GM10266 (cell line): ENCODE results near the gene CDYL2.
A peak's percentile ranks its signal among the peaks of the same experiment; 100 is the strongest.

ENCODE experiments used
- DNase-seq: peaks from one replicate; pipeline ENCODE4 v3.0.0; 2012; ENCODE audit errors: extremely low spot score
- CTCF ChIP-seq: IDR thresholded peaks from 2 replicates; pipeline ENCODE4 v1.5.1; 2012; ENCODE audit warnings: mild to moderate bottlenecking, low read depth; ENCODE audit not compliant: control insufficient read depth, insufficient read depth; ENCODE audit errors: missing control alignments

The CDYL2 gene

GRCh38 chr16:80711406-80711805 is 93.0 kb downstream of the CDYL2 start:
- TF ChIP-seq CTCF = no peak
- DNase-seq = no peak

GRCh38 chr16:80710918-80711317 is 93.5 kb downstream of the CDYL2 start:
- DNase-seq = peak; percentile 40
- TF ChIP-seq CTCF = no peak

- TF ChIP-seq CTCF = no peak
Observed at GRCh38 chr16:80708823-80709222, 95.6 kb downstream of the CDYL2 start.

GRCh38 chr16:80707686-80708085 is 96.7 kb downstream of the CDYL2 start:
- DNase-seq = no peak
- TF ChIP-seq CTCF = no peak

More at GRCh38 chr16:80708823-80709222, 95.6 kb downstream of the CDYL2 start:
- DNase-seq = no peak

GRCh38 chr16:80705596-80705995 is 98.8 kb downstream of the CDYL2 start:
- no peak for TF ChIP-seq CTCF
- DNase-seq = no peak

- no peak for TF ChIP-seq CTCF
- DNase-seq = no peak
Observed at GRCh38 chr16:80704751-80705505, 99.5 kb downstream of the CDYL2 start.
